NCI-H2171 treated with DMSO at 0.1 percent for 48 hours (cell line): Measurements from ENCODE around the gene PRRC2B.

Source experiments
- DNase-seq: peaks from one replicate; lab custom pipeline; 2025; lab: John Stamatoyannopoulos, UW

PRRC2B gene

DNA sequence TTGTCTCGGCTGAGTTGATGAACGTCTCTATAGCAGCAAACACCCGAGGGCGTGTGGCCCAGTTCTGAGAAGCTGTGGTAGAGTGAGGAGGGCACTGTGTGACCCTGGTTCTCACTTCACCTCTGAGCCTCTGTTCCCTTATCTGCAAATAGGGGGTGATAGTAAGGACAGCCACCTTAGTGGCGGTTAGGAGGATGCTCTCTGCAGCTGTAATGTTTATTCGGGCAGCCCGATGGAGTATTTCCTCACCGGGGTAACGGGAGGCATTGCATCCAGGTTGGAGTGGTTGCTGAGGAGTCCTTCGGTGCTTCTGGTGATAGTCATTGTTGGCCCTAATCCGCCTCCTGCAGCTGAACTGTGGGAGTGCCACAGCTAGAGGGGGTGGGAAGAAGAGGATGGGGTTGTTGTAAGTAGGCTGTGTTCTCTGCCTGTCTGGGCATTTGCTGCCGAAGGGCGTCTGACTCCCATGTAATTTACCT, 13.9 kb downstream of the PRRC2B start:
- DNase-seq = no peak

DNA sequence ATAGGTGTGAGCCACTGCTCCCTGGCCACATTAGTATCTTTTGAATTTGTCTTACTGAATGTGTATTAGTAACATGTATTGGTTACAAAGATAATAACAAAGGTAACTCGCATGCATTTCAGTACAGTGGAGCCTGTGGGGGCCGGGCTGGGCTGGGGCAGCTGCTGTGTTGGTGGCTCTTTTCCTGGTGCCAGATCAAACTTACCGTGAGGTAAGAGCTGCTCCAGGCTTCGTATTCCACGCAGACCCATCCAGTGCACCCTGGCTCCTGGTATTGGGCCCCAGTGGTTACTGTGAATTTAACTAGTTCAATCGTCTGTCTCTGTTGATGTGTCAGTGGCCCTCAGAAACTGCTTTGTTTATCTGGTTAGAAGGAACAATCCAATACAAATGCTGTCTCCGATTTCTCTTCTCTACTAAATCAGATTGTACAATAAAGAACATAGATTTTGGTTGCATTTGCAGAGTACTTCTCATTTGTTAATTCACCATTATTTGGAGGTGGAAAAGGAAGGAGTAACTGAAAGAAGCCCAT, 15.6 kb downstream of the PRRC2B start:
- DNase-seq = peak; percentile 85

DNA sequence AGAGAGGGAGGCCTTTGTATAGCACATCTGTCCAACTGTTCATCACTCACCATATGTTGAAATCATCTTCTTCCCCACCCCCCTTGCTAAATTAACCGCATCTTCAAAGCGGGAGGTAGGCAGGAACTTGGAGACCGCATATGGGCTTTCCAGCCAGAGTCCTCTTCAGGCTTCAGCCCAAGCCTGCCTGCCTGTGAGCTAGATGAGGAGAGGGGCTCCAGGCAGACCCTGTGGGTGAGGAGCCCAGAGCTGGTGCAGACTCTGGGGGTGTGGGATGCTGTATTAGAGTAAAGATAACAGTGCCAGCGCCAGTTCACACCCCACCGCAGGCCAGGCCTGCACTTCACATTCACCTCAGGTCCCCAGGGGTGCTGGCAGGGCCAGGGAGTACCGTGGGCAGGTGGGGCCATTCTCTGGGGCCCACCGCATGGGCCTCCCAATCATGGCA, 16.2 kb downstream of the PRRC2B start:
- DNase-seq = peak; percentile 94

DNA sequence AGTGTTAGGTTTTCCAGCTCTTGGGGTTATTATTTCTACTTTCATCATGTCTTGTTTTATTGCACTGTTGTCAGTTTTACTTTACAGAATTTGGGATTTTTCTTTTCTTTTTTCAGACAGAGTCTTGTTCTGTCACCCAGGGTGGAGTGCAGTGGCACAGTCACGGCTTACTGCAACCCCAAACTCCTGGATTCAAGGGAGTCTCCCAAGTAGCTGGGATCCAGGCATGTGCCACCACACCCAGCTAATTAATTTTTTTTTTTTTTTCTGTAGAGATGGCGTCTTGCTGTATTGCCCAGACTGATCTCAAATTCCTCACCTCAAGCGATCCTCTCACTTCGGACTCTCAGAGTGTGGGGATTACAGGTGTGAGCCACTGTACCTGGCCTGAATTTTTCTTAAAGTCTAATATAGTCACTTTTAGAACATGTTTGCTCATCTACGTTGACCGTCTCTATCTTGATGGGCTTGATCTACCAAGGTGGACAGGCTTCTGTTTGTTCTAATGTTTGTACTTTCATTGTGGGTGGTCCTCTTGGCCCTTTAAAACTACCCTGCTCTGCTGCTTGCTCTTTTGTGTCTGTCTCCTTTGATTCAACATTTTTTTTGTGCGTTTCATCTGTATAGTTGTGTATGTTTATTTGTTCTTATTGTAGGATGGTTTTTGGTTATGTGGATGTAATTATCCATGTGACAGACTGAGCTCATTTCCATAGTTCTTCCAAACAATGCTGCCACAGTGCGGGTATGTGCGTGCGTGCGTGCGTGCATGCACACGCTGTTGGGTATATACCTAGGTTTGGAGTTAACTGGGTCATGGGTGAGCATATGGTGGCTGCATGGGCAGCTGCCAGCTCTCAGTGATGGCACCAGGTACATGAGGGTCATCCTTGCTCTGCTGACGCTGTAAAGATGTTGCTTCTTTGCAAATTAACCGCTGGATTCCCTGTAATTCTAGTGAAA, 18.1 kb downstream of the PRRC2B start:
- peak; percentile 51 for DNase-seq

DNA sequence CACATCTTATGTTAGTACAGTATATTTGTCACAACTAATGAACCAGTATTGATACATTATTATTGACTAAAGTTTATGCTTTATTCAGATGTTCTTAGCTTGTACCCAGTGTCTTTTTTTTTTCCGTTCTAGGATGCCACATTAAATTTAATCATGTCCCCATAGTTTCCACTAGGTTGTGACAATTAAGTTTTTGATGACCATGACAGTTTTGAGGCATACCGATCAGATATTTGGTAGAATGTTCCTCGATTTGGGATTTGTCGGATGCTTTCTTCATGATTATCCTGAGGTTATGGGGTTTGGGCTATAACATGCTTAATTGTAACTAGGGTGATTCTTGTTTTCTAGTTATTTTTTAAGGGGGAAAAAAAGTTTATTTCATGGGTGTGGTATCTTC, 22.6 kb downstream of the PRRC2B start:
- DNase-seq = no peak

DNA sequence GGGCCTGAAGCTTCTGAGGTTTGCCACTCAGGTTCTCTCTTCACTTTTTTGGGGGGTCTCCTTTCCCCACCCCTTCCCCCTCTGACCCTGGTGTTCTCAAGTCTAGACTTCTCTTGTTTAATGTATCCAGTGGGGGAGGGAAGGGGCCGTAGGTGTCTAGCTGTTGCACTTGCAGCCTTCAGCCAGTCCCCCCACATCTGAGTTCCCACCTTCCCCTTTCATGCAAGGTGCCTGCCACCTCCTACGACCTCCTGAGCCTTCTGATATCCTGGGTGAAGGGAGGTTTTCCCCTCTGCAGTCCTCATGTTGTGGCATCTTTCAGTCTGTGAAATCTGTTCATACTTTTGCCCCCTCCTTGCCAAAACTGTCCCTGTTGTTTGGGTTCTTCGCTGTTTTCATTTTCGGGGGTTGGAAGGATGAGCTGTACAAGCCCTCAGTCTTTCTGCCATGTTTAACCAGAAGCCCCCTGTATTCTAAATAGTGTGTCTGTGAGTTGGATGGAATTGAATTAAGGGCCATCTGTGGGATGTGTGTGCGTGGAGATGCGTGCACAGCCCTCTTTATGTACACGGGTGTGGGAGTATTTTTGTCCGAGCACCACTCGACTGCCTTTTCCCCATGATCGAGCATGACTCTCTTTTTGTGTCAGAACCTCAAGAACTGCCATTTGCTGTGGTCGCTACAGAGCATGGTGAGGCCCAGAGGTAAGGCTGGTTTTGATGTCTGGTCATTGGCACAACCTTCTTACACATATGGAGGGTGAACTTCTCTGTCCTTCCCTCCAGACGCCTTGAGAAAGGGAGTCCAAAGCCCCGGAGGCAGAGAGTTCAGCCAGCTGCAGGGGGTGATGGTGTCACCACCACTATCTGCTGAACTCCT, 23.6 kb downstream of the PRRC2B start:
- no peak for DNase-seq

DNA sequence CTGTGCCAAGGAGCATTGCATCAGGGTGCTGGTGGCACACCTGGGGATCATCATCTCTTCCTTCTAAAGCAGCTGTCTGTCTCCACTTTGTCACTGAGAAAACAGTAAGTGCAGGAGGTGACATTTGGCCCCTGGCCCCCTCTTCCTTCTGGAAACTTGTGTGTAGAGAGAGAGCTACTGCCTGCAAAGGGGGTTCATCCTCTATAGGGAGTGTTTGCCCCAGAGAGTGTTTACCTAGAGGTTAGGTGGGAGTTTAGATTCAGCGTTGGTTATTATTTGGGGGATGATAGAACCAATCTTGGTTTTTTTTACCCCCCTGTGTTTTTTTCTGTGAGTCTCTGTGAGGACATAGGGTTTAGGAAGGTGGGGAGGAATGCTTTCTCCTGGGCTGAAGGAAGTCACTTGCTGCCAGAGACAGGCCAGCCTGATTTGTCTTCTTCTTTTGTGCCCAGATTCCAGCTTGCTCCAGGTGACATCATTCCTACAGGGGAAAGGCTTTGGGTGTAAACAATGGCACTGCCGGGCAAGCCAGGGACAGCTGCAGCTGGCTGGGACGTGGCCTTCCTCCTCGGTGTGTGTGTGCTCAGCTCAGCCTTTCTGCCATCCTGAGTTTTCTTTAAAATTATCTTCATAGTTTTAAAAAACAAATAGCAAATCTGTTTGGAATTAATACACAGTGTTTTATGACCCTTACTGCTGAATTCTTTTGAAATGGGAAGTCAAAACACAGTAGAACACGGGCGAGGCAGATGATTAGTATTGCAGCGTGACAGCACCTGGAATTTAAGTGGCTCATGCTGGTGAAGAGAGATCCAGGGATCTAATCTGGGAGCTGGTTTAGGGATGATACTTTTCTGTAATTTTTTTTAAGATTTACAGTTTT, 24.5 kb downstream of the PRRC2B start:
- DNase-seq = peak; percentile 76

DNA sequence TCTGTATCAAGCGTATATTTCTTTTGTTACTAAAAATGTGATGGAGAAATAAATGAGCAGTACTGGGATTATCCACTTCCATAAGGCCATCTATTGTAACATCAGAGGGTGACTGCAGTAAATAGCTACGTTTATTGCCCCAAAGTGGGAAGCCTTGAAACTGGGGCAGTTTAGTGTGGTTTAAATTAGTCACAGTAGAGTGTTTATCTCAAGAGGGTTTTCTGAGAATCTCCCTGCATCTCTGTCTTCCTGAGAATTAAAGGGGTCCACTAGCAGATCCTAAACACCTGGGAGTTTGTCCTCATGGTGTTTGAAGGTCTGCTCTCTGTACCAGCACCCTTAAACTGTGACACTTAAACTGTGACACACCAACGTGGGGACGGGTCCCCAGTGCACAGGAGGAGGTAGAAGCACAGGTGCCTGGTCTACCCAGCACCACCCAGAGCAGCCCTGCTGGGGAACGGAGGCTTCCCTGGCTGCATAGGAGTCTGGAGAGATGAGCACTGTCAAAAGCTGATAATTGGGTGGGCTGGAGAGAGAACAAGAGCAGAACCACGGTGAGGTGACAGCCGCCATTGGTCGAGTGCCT, 25.2 kb downstream of the PRRC2B start:
- DNase-seq = no peak

DNA sequence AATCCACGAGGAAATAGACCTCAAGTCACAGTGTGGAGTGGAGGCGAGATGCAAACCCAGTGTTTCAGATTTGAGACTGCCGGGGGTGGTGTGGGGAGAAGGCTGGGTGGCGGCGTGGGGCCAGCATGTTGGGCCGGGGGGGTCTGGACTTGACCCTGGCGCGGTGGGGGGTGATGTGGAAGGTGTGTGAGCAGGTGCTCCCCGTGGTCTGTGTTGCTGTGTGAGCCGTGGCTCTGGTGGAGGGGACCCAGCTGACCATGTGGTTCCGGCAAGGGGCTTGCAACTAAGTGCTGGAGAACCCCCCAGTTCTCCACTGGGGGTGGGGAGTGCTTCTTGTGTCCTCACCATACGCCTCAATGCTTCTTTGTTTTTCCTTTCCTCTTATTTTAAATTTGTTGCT, 25.8 kb downstream of the PRRC2B start:
- no peak for DNase-seq

DNA sequence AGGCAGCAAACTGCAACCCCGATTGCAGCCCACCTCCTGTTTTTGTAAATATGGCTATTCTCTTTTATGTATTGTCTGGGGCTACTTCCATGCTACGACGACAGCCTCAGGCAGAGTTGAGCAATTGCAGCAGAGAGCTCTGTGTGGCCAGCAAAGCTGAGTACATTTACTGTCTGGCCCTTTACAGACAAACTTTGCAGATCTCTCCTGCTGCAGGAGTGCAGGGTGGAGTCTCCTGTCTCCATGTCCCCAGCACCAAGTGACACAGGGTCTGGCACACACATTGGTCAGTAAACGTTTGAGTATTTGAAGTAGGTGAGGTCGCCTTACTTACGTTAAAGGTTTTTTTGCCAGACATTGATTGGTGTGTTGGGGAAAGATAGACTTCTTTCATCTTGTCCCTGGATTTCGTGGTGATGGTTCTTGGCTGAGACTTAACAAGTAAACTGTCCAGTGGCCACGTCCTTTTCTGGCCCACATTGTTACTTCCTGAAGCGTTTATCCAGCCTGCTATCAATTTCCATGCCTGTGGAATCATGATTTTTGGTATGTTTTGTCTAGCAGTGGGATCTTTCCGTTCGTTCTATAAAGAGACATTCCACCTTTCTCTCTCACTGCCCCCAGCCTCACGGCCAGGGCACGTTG, 27.2 kb downstream of the PRRC2B start:
- no peak for DNase-seq

DNA sequence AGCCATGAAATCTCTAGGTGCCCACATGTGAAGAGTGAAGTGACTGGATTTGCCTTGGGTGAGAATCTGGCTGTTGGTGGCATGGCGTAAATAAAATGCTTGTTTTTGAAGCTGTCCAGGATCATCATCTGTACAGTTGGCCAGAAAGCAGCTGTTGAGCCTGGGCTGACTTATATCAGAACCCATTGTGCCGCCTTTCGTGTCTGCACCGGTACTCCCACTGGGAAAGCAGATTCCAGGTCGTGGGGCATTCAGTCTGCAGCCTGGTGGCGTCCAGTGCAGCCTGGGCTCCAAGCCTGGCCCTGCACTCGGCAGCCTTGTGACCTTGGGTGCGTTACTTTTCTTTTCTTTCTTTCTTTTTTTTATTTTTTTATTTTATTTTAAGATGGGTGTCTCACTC, 27.8 kb downstream of the PRRC2B start:
- no peak for DNase-seq

DNA sequence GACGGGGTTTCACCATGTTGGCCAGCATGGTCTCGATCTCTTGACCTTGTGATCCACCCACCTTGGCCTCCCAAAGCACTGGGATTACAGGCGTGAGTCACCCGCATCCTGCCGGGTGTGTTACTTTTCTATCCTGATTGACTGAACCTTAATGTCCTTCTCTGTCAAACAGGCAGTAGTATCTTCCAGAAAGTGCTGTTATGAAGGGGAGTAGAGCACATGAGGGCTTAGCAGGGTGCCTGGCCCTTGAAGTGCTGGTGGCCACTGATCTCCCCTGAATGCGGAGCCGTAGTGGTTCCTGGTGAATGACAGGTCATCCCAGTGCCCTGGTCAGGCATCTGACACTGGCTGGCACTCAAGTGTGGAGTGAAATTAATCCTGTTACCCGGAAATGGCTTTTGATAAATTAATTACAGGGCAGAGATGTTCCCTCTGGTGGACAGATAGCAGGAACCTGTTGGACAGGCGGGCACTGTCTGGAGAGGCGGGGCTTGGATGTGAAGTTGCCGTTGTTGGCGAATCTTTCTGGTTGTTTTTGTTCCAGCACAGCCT, 28.4 kb downstream of the PRRC2B start:
- DNase-seq = no peak

DNA sequence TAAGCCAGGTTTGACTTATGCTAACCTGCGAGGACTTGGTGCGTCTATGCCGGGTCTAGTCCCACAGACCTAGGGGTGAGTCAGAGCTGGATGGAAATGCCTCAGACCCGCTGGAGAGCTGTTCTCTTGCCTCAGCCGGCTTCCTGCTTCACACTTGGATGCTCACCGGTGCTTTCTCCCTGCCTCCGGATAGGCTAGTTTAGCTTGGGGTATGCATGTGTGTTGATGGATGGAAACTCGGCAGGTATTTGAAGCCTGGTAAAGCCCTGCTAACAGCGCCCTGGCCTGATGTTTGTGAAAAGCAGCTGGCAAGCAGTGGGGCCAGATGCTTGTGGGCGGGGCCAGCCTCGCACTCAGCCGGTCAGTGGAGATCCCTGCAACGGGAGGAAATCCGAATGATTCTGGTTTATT, 29.3 kb downstream of the PRRC2B start:
- peak; percentile 91 for DNase-seq

DNA sequence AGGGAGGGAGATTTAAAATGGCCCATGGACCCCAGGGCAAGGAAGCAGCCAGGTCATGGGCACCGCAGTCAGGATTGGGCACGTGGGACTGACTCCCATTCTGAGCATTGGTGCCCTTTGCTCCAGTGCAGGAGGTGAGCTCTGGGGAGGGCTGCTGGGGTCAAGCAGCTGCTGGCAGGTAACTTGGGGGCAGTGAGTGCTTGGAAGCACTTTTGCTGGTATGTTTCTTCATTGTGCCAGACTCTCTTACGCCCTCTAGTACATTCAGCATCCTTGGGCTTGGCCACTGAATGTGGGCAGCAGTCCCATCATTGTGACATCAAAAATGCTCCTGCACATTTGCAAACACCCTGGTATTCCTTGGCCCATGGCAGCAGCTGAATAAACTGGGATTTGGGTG, 32.7 kb downstream of the PRRC2B start:
- no peak for DNase-seq

DNA sequence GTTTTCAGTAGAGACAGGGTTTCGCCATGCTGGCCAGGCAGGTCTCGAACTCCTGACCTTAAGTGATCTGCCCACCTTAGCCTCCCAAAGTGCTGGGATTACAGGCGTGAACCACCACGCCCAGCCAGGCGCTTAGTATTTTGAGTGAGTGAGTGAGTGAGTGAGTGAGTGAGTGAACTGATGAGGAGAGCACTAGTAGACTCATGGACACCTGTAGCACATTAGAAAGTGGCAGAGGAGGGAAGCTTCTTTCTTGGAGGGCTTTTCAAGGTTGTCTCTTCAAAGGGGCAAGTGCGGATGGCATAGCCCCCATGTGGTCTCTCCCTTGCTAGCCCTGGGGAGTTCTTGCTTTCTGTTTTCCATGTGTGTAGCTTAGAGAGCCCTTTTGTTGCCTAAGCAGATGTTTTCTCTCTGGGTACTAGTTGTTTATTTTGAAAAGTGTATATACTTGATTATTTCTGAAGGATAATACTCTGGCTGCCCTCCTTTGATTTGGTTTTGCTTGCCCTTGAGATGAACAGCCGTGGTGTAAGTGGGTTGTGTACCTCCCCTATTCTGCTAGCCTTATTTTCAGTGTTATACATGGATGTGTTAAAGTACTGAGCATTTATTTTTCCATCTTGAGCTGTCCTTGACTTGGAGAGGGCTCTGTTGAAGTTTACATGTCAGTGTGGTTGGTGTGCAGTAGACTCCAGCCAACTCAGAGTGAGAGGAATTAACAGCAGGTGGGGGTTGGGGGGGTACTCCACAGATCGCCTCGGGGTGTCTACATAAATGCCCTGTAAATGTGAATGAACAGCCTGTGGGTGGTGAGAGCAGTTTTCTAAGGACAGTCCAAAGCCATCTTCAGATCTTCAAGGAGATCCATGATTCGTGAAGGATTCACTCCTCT, 35.5 kb downstream of the PRRC2B start:
- DNase-seq = no peak

DNA sequence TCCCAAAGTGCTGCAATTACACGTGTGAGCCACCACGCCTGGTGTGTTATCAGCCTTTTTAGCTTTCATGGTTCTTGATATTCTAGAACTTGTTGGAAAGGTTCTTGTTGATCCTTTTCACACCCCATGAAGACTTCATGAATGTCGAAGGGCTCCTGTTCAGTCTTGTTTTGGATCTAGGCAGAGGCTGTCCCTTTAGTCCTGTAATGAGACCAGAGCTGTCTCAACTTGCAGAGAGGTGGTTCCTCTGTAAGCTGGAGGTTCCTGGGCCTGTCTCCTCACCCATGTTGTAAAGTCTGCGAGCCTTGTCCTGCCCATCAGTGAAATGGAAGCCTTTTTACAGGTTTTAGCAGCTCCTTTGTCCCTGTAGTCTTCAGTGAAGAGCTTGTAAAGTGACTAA, 38.2 kb downstream of the PRRC2B start:
- no peak for DNase-seq

DNA sequence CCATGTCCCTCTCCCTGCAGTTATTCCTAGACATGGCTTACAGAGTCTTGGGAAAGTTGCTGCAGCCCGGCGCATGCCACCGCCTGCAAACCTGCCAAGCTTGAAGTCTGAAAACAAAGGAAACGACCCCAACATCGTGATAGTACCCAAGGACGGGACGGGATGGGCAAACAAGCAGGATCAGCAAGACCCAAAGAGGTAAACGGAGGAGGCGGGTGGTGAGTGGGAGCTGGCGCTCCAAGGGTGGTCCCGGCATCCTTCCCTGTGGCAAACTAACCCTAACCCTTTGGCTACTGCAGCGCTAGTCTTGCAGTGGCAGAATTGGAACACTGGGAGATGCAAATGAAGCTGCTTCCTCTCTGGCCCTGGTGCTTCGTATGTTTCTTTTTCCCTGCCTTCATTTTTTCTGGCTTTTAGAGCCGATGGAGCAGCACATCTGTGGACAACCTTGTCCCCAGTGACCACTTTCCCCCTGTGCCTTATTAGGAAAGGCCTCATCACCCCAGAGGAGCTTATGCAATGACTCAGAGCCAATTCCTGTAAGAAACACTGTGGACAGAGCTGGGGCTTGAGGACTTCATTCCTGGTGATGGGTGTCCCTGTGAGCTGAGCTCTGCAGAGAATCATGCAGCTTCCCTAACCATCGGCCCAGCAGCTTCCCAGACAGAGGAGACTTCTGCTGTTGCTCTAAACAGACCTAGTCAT, 38.9 kb downstream of the PRRC2B start:
- DNase-seq = no peak

DNA sequence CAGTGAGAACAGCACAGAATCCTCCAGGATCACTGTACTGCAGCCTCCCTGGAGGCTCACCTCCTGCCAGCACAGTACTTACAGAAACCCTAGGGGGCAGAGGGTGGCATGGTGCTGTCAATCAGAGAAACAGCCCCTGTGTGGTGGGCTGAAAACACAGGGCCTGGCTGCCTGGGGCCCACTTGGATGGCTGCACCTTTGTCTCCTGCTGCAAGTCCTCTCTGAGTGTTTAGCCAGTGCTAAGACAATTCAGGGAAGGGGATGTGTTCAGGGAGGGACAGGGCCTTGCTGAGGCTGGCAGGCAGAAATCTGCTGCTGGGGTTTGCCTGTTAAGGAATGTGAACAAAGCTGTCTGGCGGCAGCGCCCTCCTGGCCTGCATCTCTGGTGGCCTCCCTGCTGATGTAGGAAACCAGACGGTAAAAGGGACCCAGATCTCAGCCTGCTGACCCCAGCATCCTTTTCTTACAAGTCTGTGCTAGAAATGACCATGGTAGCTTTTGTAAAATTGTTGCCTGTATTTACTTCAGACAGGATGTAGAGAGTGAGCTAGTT, 39.5 kb downstream of the PRRC2B start:
- DNase-seq = no peak
